HTERT RPE-1 (cell line): ENCODE data around the gene MSRB1.
"Not testable (repeated sequence)": the region's sequence is repeated elsewhere in the genome, so short reads cannot be mapped to it uniquely, and the experiment has no call there.

ENCODE experiments used
- in situ Hi-C: fragments of 300-500 bp; cut with MboI; formaldehyde crosslinking; loops from 4 replicates; pipeline ENCODE4 v1.14.3; 2020; ENCODE audit warnings: low sequenced_read_pairs

The MSRB1 gene

GRCh38 chr16:1903845-1904840, 38.9 kb downstream of the MSRB1 start:
- in situ Hi-C loops, result no loop called here

GRCh38 chr16:1903220-1903574, 39.8 kb downstream of the MSRB1 start:
- in situ Hi-C loops, result no loop called here

- in situ Hi-C loops, result no loop called here
These were observed 40.3 kb downstream of the MSRB1 start for GRCh38 chr16:1902547-1903219.

- in situ Hi-C loops, result no loop called here
These were observed 42.6 kb downstream of the MSRB1 start for GRCh38 chr16:1900452-1900774.

GRCh38 chr16:1899641-1900451, 43.2 kb downstream of the MSRB1 start:
- in situ Hi-C loops, result no loop called here

GRCh38 chr16:1897692-1898091, 45.3 kb downstream of the MSRB1 start:
- in situ Hi-C loops, result not testable (repeated sequence)

- in situ Hi-C loops, result no loop called here
These were observed 46.9 kb downstream of the MSRB1 start for GRCh38 chr16:1895949-1896675.

- in situ Hi-C loops, result no loop called here
These were observed 47.9 kb downstream of the MSRB1 start for GRCh38 chr16:1895068-1895467.

- in situ Hi-C loops, result no loop called here
These were observed 52.3 kb downstream of the MSRB1 start for GRCh38 chr16:1890708-1891050.

- in situ Hi-C loops, result no loop called here
These were observed 52.8 kb downstream of the MSRB1 start for GRCh38 chr16:1890024-1890707.
